Neural progenitor cell (in vitro differentiated cells): ENCODE measurements around the gene C4BPA.

Experiments used
- EZH2 ChIP-seq: fragments of 200-600 bp; sonication (generic); IDR thresholded peaks from 2 replicates; pipeline ENCODE4 v1.6.1; 2017; ENCODE audit warnings: antibody characterized with exemption, mild to moderate bottlenecking, moderate library complexity
- EZH2phosphoT487 ChIP-seq: fragments of 200-600 bp; sonication (generic); IDR thresholded peaks from 2 replicates; pipeline ENCODE4 v1.6.1; 2017; ENCODE audit warnings: antibody characterized with exemption
- TF ChIP-seq, protein P1 (sequence below): fragments of 200-600 bp; sonication (generic); IDR thresholded peaks from 2 replicates; pipeline ENCODE4 v1.5.1; 2017; ENCODE audit warnings: antibody characterized with exemption, mild to moderate bottlenecking

- TF ChIP-seq, protein P1, sequence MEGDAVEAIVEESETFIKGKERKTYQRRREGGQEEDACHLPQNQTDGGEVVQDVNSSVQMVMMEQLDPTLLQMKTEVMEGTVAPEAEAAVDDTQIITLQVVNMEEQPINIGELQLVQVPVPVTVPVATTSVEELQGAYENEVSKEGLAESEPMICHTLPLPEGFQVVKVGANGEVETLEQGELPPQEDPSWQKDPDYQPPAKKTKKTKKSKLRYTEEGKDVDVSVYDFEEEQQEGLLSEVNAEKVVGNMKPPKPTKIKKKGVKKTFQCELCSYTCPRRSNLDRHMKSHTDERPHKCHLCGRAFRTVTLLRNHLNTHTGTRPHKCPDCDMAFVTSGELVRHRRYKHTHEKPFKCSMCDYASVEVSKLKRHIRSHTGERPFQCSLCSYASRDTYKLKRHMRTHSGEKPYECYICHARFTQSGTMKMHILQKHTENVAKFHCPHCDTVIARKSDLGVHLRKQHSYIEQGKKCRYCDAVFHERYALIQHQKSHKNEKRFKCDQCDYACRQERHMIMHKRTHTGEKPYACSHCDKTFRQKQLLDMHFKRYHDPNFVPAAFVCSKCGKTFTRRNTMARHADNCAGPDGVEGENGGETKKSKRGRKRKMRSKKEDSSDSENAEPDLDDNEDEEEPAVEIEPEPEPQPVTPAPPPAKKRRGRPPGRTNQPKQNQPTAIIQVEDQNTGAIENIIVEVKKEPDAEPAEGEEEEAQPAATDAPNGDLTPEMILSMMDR: no peak
- TF ChIP-seq EZH2 (no peak), EZH2phosphoT487 (no peak)
Observed at GRCh38 chr1:207131163-207131562, 27.1 kb downstream of the C4BPA start.
